CD4-positive, CD25-positive, alpha-beta regulatory T cell (primary cell): Measurements from ENCODE around the gene CLDN1. TPM values are rescaled to one million over a fixed set of nuclear protein-coding genes. Genes with fewer than 3 reads are reported as not detected.

Experiments used
- ATAC-seq, 2 donors: fragments of 150-1000 bp; cut with Tn5 transposase; one replicate each; pipeline ENCODE4 v1.10.0; 2021; ENCODE audit warnings: low read depth in 2 of 2, moderate number of reproducible peaks in 2 of 2, moderate library complexity in 1 of 2
- DNase-seq, 3 donors: peaks; one replicate each; pipeline versions ENCODE4 v3.0.0 to v3.0.0-alpha.2; 2012 to 2022; ENCODE audit warnings: mixed read lengths in 1 of 3
- H3K27ac ChIP-seq: one replicate; pipeline ENCODE4 v1.7.0; 2013; ENCODE audit warnings: mild to moderate bottlenecking, low read length; ENCODE audit not compliant: insufficient read depth, poor library complexity, severe bottlenecking
- H3K27me3 ChIP-seq: one replicate; pipeline ENCODE4 v1.7.0; 2013; ENCODE audit warnings: low read length; ENCODE audit not compliant: control insufficient read depth, insufficient read depth
- H3K36me3 ChIP-seq: one replicate; pipeline ENCODE4 v1.7.0; 2013; ENCODE audit warnings: mild to moderate bottlenecking, low read length, moderate library complexity; ENCODE audit not compliant: control insufficient read depth, insufficient read depth
- H3K4me1 ChIP-seq: 2 replicates; pipeline ENCODE4 v1.7.0; 2013; ENCODE audit warnings: mild to moderate bottlenecking, low read length; ENCODE audit not compliant: insufficient read depth, control insufficient read depth, poor library complexity, severe bottlenecking
- H3K4me3 ChIP-seq: one replicate; pipeline ENCODE4 v1.7.0; 2013; ENCODE audit warnings: low read depth, mild to moderate bottlenecking, low read length, moderate library complexity
- H3K9me3 ChIP-seq, 2 experiments: 1 replicate in 1 of 2; 2 replicates in 1 of 2; pipeline ENCODE4 v1.7.0; 2013; ENCODE audit warnings: low read length in 2 of 2, mild to moderate bottlenecking in 1 of 2, moderate library complexity in 1 of 2; ENCODE audit not compliant: control insufficient read depth in 2 of 2
- H3K27ac Mint-ChIP-seq, 3 donors: one replicate each; pipeline ENCODE4 v1.8.0; 2020 to 2022; ENCODE audit warnings: mild to moderate bottlenecking in 3 of 3, mixed read lengths in 3 of 3, moderate library complexity in 2 of 3
- H3K27me3 Mint-ChIP-seq: one replicate; pipeline ENCODE4 v1.8.0; 2022; ENCODE audit warnings: mild to moderate bottlenecking, mixed read lengths
- H3K36me3 Mint-ChIP-seq: one replicate; pipeline ENCODE4 v1.8.0; 2020; ENCODE audit warnings: mixed read lengths
- H3K4me1 Mint-ChIP-seq, 4 donors: one replicate each; pipeline ENCODE4 v1.8.0; 2020 to 2022; ENCODE audit warnings: mixed read lengths in 4 of 4, mild to moderate bottlenecking in 1 of 4
- H3K4me3 Mint-ChIP-seq, 4 donors: one replicate each; pipeline ENCODE4 v1.8.0; 2020 to 2022; ENCODE audit warnings: mild to moderate bottlenecking in 4 of 4, mixed read lengths in 4 of 4, moderate library complexity in 3 of 4
- H3K9me3 Mint-ChIP-seq, 7 donors: one replicate each; pipeline ENCODE4 v1.8.0; 2020 to 2022; ENCODE audit warnings: mixed read lengths in 7 of 7, mild to moderate bottlenecking in 3 of 7, moderate library complexity in 2 of 7
- polyA plus RNA-seq, 4 donors: library from polyadenylated mRNA; unstranded; fragments of 300-500 nt; fragmentation: Illumina TruSeq; gene quantifications; one replicate each; pipeline ENCODE4 v1.2.3, GENCODE V29; 2021
- total RNA-seq: library from RNA; stranded (reverse); gene quantifications from one replicate; pipeline ENCODE4 v1.2.3, GENCODE V29; 2022

The CLDN1 gene
- total and polyA plus RNA-seq, 5 donors from 2014 or later, result 0.08 to 0.39 TPM; not detected in 3

DNA sequence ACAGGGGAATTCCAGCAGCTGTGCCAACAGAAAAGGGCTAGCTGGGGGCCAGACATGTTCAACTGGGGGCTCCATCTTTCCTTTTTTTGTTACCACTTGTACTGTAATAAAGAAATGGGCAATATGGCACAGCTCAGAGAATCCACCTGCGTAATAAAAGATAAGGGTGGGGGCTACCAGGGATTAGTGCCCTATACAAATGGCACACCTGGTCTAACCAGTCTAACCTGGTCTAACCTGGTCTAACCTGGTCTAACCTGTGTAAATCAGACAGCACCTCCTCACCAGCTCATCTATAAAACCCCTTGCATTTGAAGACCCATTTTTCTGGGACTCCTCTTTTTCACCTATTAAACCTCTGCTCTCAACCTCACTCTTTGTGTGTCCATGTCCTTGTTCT, 39.5 kb upstream of the CLDN1 start:
- H3K27ac ChIP-seq, result no peak overlapping the region
- no peak overlapping the region for H3K4me3 Mint-ChIP-seq
- no peaks in the 10 kb centered on the region for H3K36me3 ChIP-seq
- H3K4me3 ChIP-seq, result no peak overlapping the region
- peaks cover 0 to 2% (median 0%) of the 10 kb centered on the region in 7 donors for H3K9me3 Mint-ChIP-seq
- H3K27me3 ChIP-seq, result peaks cover 3% of the 10 kb centered on the region
- ATAC-seq (no peak), DNase-seq (no peak)
- H3K4me1 ChIP-seq, result no peaks in the 10 kb centered on the region
- H3K36me3 Mint-ChIP-seq, result no peaks in the 10 kb centered on the region
- H3K27me3 Mint-ChIP-seq, result peaks cover 10% of the 10 kb centered on the region
- H3K4me1 Mint-ChIP-seq, result no peaks in the 10 kb centered on the region
- H3K27ac Mint-ChIP-seq, result no peak overlapping the region
- H3K9me3 ChIP-seq, result no peaks in the 10 kb centered on the region

DNA sequence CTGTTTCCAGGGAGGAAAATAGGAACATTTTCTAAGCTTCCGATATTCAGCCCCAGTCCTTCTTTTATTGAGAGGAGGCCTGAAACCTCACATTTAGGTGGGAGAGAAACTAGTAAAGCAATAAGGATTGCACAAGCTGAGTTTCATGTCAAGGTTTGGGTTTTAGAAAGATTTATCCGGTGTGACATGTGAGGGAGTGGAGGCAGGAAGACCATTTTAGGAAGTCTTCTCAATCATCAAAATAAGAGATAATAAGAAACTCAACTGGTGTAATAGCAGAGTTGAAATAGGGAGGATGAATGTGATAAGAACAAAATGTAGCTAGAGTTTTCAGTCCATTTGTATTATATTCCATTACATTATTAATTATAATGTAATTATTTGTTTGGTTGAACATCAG, 38.0 kb upstream of the CLDN1 start:
- H3K36me3 Mint-ChIP-seq, result no peaks in the 10 kb centered on the region
- DNase-seq (no peak), ATAC-seq (no peak)
- H3K9me3 Mint-ChIP-seq, result peaks cover 0 to 2% (median 0%) of the 10 kb centered on the region in 7 donors
- H3K36me3 ChIP-seq, result no peaks in the 10 kb centered on the region
- no peaks in the 10 kb centered on the region for H3K4me1 Mint-ChIP-seq
- H3K9me3 ChIP-seq, result no peaks in the 10 kb centered on the region
- H3K27me3 ChIP-seq, result peaks cover 3% of the 10 kb centered on the region
- no peaks in the 10 kb centered on the region for H3K4me1 ChIP-seq
- H3K27ac ChIP-seq, result no peak overlapping the region
- peaks cover 7% of the 10 kb centered on the region for H3K27me3 Mint-ChIP-seq
- no peak overlapping the region for H3K27ac Mint-ChIP-seq
- no peak overlapping the region for H3K4me3 Mint-ChIP-seq
- no peak overlapping the region for H3K4me3 ChIP-seq

DNA sequence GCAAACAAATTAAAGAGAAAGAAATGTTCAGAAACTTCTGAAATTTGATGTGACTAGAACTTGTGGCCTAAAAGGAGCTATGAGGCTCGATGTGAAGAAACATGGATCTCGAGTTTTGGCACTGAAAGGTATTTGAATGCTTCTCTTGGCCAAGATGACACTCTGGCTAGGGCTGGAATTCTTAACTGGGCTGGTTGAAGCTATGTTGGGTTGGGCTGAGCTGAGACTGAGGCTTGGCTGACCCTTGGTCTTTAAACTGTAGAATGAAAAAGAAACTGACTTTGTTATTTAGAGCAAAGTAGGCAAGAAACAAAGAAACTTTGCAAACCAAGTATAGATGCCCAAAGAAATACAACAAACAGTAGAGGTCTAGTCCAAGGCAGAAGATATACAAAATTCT, 37.6 kb upstream of the CLDN1 start:
- no peak for ATAC-seq
- H3K27ac ChIP-seq, result no peak overlapping the region
- H3K36me3 Mint-ChIP-seq, result no peaks in the 10 kb centered on the region

DNA sequence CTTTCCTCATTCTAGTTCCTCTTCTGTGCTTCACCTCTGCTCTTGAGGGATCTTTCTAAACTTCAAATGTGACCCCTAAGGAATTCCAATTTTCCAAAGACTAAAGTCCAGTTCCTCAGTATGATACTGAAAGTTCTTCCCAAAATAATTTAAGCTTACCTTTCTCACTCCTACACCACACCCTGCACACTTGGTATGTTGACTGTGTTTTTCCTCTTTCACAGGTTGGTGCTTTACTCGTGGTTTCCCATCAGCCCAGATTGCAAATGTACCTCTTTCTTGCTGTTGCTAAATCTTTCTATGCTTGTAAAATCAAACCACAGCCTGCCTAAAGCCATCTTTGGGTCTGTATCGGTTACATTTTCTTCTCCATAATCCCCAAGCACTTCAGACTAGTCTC, 35.2 kb upstream of the CLDN1 start:
- H3K36me3 ChIP-seq, result no peaks in the 10 kb centered on the region
- no peaks in the 10 kb centered on the region for H3K9me3 ChIP-seq
- no peak for DNase-seq
- H3K4me3 ChIP-seq, result no peak overlapping the region
- H3K27ac Mint-ChIP-seq, result no peak overlapping the region
- no peaks in the 10 kb centered on the region for H3K4me1 Mint-ChIP-seq
- H3K9me3 Mint-ChIP-seq, result peaks cover 0 to 2% (median 0%) of the 10 kb centered on the region in 7 donors
- peaks cover 17% of the 10 kb centered on the region for H3K27me3 Mint-ChIP-seq
- no peaks in the 10 kb centered on the region for H3K4me1 ChIP-seq
- no peak overlapping the region for H3K4me3 Mint-ChIP-seq
- H3K27ac ChIP-seq, result no peak overlapping the region
- ATAC-seq, result no peak
- no peaks in the 10 kb centered on the region for H3K36me3 Mint-ChIP-seq
- H3K27me3 ChIP-seq, result peaks cover 3% of the 10 kb centered on the region

More for the DNA sequence above, 37.6 kb upstream of the CLDN1 start:
- no peaks in the 10 kb centered on the region for H3K36me3 ChIP-seq
- H3K9me3 ChIP-seq, result no peaks in the 10 kb centered on the region
- H3K9me3 Mint-ChIP-seq, result peaks cover 0 to 2% (median 0%) of the 10 kb centered on the region in 7 donors
- peaks cover 7% of the 10 kb centered on the region for H3K27me3 Mint-ChIP-seq
- peaks cover 3% of the 10 kb centered on the region for H3K27me3 ChIP-seq
- no peak for DNase-seq
- H3K27ac Mint-ChIP-seq, result no peak overlapping the region
- H3K4me1 ChIP-seq, result no peaks in the 10 kb centered on the region
- H3K4me1 Mint-ChIP-seq, result no peaks in the 10 kb centered on the region
- no peak overlapping the region for H3K4me3 ChIP-seq
- no peak overlapping the region for H3K4me3 Mint-ChIP-seq

DNA sequence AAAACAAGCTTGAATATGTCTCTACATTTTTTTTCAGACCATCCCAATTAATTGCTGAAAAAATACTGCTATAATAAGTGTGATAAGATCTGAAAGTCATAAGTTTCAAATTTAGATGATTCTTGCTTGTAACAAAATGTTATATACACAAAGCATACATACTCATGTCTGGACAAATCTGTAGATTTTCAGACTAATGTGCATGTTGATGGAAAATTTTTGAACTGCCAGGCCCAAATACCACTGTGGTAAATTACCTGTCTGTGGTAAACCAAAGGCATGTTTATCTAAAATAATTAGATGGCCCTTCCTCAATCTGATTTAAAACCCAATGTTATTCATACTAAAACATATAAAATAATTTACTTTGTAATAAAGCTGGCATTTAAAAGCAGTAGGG, 34.0 kb upstream of the CLDN1 start:
- no peaks in the 10 kb centered on the region for H3K4me1 Mint-ChIP-seq
- no peak overlapping the region for H3K4me3 Mint-ChIP-seq
- no peak for ATAC-seq
- DNase-seq, result no peak
- Histone ChIP-seq H3K27ac (no peak overlapping the region), H3K27me3 (peaks cover 3% of the 10 kb centered on the region), H3K9me3 (no peaks in the 10 kb centered on the region), H3K4me3 (no peak overlapping the region), H3K4me1 (no peaks in the 10 kb centered on the region), H3K36me3 (no peaks in the 10 kb centered on the region)
- H3K9me3 Mint-ChIP-seq, result peaks cover 0 to 2% (median 0%) of the 10 kb centered on the region in 7 donors
- H3K36me3 Mint-ChIP-seq, result no peaks in the 10 kb centered on the region
- peaks cover 10% of the 10 kb centered on the region for H3K27me3 Mint-ChIP-seq
- no peak overlapping the region for H3K27ac Mint-ChIP-seq

DNA sequence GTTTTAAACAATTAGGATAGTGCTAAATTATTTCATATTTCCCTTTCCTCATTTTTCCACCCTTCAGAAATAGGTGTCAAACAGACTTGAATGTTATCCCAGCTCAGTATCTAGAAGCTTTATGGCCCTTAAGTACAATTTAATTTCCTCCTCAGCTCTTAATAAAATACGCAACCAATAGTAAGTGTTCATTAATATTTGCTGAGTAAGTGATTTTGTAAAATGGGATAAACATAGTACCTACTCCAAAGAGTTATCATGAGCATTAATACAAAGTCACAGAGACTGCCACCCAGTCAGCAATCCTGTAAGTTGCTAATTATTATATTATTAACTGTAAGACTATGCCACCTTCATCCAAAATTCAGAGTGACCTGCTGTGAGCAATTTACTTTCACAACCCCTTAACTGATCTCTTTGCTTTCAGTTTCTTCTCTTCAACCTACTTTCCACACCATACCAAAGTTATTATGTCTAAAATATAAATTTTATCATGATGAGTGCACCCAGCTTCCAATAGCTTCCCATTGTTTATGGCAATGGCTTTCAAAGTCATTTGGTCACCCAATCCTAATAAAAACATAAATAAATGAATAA, 30.7 kb upstream of the CLDN1 start:
- no peaks in the 10 kb centered on the region for H3K9me3 ChIP-seq
- H3K27ac ChIP-seq, result no peak overlapping the region
- H3K4me3 Mint-ChIP-seq, result no peak overlapping the region
- no peak for ATAC-seq
- H3K27me3 ChIP-seq, result peaks cover 3% of the 10 kb centered on the region
- no peaks in the 10 kb centered on the region for H3K36me3 ChIP-seq
- no peaks in the 10 kb centered on the region for H3K36me3 Mint-ChIP-seq
- H3K9me3 Mint-ChIP-seq, result peaks cover 0 to 3% (median 0%) of the 10 kb centered on the region in 7 donors
- H3K27ac Mint-ChIP-seq, result no peak overlapping the region
- H3K4me3 ChIP-seq, result no peak overlapping the region
- DNase-seq, result no peak
- no peaks in the 10 kb centered on the region for H3K4me1 Mint-ChIP-seq
- no peaks in the 10 kb centered on the region for H3K4me1 ChIP-seq
- peaks cover 10% of the 10 kb centered on the region for H3K27me3 Mint-ChIP-seq

DNA sequence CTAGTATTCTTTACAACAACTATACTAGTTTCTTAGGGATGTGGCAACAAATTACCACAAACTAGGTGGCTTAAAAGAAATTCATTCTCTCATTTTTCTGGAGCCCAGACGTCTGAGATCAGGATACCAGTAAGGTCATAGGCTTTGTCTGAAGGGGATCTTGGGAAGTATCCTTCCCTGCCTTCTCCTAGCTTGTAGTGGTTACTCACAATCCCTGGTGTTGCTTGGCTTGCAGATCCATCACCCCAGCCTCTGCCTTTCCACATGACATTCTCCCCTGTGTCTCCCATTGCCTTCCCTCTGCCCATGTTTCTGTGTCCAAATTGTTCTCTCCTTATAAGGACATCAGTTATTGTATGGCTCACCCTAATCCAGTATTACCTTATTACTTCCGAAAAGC, 24.3 kb upstream of the CLDN1 start:
- no peak for ATAC-seq
- no peak overlapping the region for H3K4me3 Mint-ChIP-seq
- no peak overlapping the region for H3K27ac Mint-ChIP-seq

DNA sequence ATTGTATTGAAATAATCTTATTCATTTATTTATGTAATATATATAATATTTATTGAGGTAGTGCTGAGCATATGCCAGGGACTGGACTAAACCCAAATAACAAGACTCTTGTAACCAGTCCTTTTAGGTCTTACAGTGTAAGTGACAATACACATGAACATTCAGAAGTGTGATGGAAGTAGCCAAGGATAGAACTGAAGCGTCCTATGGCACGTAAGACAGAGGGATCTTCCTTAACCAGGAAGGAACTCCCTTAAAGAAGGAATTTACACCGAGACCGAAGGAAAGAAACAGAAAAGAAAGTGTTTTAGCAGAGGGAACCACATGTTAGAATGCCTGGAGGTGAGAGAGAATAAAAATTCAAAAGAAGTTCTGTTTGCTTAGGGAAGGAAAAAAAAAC, 23.6 kb upstream of the CLDN1 start:
- Histone ChIP-seq H3K27me3 (no peaks in the 10 kb centered on the region), H3K4me1 (no peaks in the 10 kb centered on the region), H3K4me3 (no peak overlapping the region), H3K9me3 (no peaks in the 10 kb centered on the region), H3K27ac (no peak overlapping the region), H3K36me3 (no peaks in the 10 kb centered on the region)
- Mint-ChIP-seq H3K27me3 (no peaks in the 10 kb centered on the region), H3K36me3 (no peaks in the 10 kb centered on the region), H3K4me3 (no peak overlapping the region), H3K27ac (no peak overlapping the region), H3K9me3 (peaks cover 0 to 3% (median 1%) of the 10 kb centered on the region in 7 donors), H3K4me1 (no peaks in the 10 kb centered on the region)
- no peak for ATAC-seq
- DNase-seq, result no peak

More for the DNA sequence above, 24.3 kb upstream of the CLDN1 start:
- Mint-ChIP-seq H3K9me3 (peaks cover 0 to 3% (median 1%) of the 10 kb centered on the region in 7 donors), H3K27me3 (no peaks in the 10 kb centered on the region), H3K36me3 (no peaks in the 10 kb centered on the region), H3K4me1 (no peaks in the 10 kb centered on the region)
- no peaks in the 10 kb centered on the region for H3K27me3 ChIP-seq
- H3K27ac ChIP-seq, result no peak overlapping the region
- no peaks in the 10 kb centered on the region for H3K4me1 ChIP-seq
- no peak overlapping the region for H3K4me3 ChIP-seq
- no peaks in the 10 kb centered on the region for H3K9me3 ChIP-seq
- no peaks in the 10 kb centered on the region for H3K36me3 ChIP-seq
- no peak for DNase-seq
